NB4 (cell line): ENCODE measurements around the gene PRKAB2.
"Not testable (repeated sequence)": the region's sequence is repeated elsewhere in the genome, so short reads cannot be mapped to it uniquely, and the experiment has no call there.

Experiments
- CTCF ChIP-seq: IDR thresholded peaks from one replicate; pipeline ENCODE4 v1.5.1; 2012; ENCODE audit warnings: low read depth, low read length
- MAX ChIP-seq: IDR thresholded peaks from 2 replicates; pipeline ENCODE4 v1.6.1; 2011; ENCODE audit warnings: low read depth, low read length
- MYC ChIP-seq: IDR thresholded peaks from 2 replicates; pipeline ENCODE4 v1.6.1; 2011; ENCODE audit warnings: low read depth, low read length
- POLR2A ChIP-seq: IDR thresholded peaks from 2 replicates; pipeline ENCODE4 v1.6.1; 2011; ENCODE audit warnings: mild to moderate bottlenecking; ENCODE audit not compliant: insufficient read length; ENCODE audit errors: extremely low read depth

GRCh38 chr1:147197324-147197723 lies 25.1 kb upstream of the PRKAB2 start:
- TF ChIP-seq CTCF, POLR2A, MAX, MYC: not testable (repeated sequence)
